NCI-H1694 (cell line): ENCODE data around the gene FPGS.

Experiments used
- DNase-seq: peaks from one replicate; lab custom pipeline; 2025; lab: John Stamatoyannopoulos, UW

FPGS gene

GRCh38 chr9:127860260-127860659, 57.6 kb downstream of the FPGS start:
- no peak for DNase-seq

GRCh38 chr9:127860779-127861178, 58.1 kb downstream of the FPGS start:
- no peak for DNase-seq

GRCh38 chr9:127862075-127863011, 59.7 kb downstream of the FPGS start:
- DNase-seq: no peak

GRCh38 chr9:127863191-127863621, 60.5 kb downstream of the FPGS start:
- DNase-seq: no peak
